Fibroblast of gingiva (primary cell): ENCODE measurements around the gene C17orf50.

Experiments used
- DNase-seq: peaks from one replicate; pipeline ENCODE4 v3.0.0-alpha.2; 2011; ENCODE audit warnings: low read depth

Gene C17orf50

DNA sequence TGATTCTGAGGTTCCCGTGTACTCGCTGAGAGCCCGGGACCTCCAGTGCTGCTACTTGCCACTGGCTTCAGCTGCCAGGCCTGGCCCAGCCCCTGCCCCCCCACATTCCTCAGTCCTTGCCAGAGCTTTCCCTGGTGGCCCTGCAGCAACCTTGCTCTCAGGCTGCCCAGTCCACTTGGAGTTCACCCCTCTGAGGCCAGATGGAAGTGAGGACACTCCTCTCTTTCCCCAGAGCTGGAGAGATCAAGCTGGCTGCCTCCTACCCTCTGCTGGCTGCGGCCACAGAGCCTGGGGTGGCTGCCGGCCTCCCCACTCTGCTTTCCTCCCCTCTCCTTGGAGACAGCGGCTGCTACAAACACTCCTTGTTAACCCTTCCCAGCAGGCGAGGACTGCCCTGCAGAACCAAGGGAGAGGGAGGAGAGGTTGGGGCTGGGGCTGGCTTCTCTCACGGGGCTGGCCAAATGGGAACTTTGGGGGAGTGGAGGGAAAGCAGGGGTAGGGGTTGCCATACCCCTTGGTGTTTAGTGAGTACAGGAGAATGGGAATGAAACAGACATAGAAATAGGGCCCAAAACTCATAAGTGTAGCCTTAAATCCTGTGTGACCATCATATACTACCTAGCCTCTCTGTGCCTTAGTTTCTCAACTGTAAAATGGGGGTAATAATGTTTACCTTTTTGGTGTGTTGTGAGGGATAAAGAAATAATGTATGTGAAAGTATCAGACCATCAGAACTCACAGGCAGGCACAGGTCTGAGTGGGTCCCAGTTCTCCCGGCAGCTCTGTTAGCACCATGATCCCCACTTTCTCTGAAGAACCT lies 7.5 kb upstream of the C17orf50 start, which contains the start of gene GAS2L2:
GAS2L2 (minus strand) TSS at position 295 of the 820 bp plus-strand sequence. CDS start 389 bp downstream, outside the sequence.
- peak; percentile 21 for DNase-seq

GRCh38 chr17:35757243-35757642 lies 3.4 kb upstream of the C17orf50 start:
- DNase-seq: no peak

DNA sequence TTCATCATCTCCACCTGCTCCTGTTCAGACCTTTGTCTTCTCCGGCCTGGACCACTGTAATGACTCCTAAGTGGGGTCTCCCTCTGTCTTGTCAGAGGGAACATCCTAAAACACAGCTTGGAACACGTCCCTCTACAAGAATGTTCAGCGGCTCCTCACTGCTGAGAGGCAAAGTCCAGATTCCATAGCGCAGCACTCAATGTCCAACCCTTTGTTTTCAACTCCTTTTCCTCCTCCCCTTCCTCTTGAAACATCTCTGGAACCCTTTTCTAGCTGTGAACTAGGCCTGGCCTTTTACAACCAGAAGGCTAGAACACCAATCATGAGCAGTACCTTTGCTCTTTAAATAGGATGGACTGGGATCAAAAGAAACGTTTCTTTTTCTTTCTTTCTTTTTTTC lies 914 bp downstream of the C17orf50 start:
- no peak for DNase-seq

DNA sequence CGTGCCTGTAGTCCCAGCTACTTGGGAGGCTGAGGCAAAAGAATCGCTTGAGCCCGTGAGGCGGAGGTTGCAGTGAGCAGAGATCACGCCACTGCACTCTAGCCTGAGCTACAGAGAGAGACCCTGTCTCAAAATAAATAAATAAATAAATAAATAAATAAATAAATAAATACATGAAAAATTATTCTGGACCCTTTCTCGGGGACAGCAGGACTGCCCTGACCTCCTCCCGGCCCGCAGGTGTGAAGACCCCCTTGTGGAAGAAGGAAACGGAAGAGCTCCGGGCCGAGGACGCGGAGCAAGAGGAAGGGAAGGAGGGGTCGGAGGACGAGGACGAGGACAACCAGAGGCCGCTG lies 3.1 kb downstream of the C17orf50 start:
- no peak for DNase-seq

DNA sequence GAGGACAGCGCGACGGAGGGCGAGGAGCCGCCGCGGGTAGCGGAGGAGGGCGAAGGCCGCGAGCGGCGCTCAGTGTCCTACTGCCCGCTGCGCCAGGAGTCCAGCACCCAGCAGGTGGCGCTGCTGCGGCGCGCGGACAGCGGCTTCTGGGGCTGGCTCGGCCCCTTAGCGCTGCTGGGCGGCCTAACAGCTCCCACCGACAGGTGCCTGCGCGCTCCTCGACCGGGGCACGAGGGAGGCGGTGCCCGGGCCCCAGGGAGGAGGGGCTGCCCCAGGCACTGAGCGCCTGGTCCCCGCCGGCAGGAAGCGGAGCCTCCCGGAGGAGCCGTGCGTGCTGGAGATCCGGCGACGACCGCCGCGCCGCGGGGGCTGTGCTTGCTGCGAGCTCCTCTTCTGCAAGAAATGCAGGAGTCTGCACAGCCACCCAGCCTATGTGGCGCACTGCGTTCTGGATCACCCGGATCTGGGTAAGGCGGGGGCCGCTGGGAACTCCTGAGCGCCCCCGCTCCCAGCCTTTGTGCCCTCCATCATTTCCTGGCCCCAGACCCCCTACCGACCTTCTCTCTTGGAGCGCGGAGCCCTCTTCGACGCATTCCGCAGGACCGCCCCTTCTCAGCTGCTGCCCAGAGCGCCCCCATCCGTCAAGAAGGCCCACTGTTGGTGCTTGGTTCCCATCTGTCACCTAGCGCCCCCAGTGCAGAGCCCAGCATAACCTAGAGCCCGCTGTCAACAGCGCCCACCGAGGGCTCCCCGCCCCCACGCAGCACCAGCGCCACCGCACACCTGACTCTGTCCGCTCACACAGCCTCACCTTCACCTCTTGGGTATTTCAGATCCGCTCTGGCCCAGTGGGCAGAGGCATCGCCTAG lies 3.7 kb downstream of the C17orf50 start:
- peak; percentile 62 for DNase-seq

- no peak for DNase-seq
Measured at GRCh38 chr17:35765086-35765710, 4.5 kb downstream of the C17orf50 start.

DNA sequence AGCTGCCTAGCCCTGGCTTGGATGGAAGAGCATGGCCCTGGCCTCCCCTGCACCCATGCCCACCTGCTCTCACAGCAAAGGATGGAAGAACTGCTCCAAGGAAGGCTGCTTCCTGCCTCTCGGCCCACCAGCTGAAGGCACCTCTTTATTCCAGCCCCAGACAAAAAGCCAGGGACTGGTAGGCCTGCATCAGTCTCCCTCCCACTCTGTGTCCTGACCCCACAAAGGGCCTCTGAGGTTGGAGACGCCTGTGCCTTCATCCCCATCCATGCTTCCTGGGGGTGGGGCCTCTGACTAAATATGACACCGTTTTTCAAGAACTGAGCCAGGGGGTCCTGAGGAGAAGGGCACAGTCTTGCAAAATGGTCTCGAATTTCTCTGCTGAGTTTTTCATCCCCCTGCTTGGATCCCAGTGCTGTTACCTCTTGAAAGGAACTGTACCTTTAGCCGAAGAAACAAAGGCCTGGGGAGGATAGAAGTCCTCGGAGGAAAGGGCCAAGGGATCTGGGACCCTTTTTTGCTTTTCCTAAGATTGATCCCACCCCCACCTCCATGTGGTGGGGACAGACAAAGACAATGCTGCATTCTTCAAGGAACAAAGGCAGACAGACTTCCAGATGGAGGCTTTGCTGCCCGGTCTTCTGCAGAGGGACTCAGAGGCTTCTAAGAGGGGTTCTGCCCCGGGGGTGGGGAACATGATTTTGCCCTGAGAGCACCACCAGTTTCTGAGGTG lies 5.2 kb downstream of the C17orf50 start:
- no peak for DNase-seq

DNA sequence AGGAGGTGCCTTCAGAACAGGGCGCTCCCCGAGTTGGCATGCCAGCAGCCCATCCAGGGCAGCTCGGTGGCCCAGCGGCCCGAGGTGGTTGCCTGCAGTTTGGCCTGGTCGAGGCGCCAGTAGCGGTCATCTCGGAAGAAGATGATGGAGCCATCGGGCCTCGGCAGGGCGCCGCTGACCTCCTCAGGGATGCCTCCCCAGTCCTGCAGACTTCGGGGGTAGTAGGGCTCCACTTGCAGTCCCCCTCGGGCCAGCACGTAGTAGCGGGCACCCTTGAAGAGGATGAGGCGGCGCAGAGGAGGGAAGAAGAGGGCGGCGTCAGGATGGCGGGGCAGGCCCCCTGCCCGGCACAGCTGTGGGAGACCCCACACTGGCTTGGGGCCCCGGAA lies 5.8 kb downstream of the C17orf50 start:
- no peak for DNase-seq

DNA sequence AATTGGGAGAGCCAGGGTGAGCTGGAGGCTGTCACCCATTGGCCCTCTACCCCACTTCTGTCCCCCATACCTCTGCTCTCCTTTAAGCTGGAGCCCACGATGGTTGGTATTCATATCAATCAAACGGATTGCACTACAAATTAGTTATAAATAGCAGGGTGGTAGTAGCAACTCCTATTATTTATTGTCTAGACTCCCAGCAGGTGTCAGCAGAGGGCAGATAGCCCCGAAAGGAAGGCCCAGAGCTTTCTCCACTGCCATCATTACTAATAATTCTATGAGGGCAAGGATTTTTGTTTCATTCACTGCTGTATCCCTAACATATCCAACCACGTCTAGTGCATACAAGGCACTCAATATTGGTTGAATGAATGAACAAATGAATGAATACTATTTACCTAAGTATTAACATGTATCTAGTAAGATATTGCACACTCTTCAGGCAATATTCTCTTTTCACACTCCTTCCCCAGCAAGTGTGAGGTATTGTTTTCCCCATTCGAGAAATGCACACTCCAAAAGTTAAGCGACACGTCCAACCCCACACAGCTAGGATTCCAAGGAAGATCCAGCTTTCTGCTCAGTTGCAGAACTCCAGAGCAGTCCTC lies 6.3 kb downstream of the C17orf50 start:
- peak; percentile 32 for DNase-seq

DNA sequence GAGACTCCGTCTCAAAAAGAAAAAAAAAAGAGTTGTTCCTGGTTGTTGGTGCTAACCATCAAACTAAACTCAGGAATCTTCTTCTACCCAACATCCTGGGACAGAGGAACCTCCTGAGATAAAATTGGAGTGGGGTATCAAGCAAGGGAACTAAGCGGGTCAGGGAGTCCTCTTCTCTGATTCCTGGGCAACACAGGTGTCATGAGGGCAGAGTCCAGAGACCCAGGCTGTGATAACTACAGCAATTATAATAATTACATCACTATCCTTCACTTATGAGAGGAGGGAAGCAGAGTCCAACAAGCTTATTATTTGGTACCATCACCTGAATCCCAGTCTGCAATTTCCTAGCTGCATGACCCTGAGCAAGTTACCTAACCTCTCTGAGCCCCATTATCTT lies 8.1 kb downstream of the C17orf50 start:
- no peak for DNase-seq

- no peak for DNase-seq
Measured at GRCh38 chr17:35769895-35770486, 9.3 kb downstream of the C17orf50 start.

DNA sequence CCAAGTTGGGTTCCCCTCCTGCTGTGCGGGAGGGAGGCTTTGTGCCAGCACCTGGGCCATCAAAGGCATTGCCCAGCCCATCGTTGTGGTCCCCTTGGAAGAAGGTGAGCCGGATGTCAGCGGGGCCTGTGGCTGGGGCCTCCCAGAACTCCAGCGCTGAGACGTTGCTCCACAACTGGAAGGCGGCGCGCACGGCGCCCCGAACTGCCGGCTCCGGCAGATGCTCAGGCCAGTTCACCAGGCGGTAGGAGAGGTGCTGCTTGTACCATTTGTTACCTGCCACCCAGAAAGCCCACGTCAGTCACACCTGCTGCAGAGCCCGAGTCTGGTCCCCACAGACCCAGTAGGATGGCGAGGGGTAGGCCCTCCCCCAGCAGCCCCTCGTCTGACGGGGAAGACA lies 12.4 kb downstream of the C17orf50 start:
- no peak for DNase-seq

DNA sequence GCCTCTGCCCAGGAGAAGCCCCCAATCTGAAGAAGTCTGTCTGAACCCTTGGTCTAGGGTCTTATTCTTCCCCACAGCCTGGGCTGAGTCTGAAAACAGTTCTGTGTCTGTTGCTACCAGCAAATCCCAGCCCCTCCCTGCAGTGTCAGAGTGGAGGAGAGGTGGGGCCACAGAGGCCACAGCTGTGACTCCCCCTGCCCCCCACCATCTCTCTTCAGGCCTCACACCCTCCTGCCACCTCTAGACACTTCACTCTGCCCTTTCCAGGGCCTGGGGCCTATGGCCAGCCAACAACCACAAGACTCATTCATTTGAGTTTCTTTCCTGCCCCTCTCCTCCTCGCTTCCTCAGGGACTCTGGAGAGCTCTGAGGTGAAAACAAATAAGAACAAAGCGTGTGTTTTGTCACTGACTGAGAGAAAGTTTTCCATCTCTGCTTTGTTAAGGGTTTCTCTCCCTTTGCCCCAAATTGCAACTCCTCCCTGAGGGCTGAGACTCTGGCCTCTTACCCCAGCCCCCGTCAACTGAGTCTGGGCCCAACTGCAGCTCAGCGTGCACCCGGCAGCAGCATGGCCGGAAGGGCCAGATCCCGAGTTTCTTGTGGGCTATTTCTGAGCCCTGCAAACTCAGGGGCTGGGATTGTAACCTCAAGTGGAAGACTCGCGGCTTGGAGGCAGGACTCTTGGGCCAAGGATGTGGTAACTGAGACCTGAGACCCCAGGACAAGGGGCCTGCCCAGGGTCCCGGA lies 13.2 kb downstream of the C17orf50 start:
- DNase-seq: no peak

DNA sequence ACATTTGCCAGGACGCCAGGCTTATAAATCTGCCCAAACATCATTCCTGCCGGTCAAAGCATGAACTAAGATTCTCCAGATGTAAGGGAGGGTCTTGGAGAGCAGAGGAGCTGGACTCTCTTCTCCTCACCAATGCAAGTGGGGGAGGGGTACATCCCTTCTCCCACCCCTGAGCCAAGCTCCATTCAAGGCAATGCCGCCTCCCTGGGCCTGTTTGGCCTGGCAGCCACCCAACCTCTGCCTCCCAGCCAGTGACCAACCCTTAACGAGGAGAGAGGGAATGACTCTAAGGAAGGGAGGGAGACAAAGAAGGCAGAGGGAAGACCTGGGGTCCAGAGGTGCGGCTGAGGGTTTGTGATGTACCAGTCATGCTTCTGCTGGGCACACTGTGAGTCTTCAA lies 13.8 kb downstream of the C17orf50 start:
- DNase-seq: no peak

- no peak for DNase-seq
Measured at GRCh38 chr17:35775039-35775438, 14.4 kb downstream of the C17orf50 start.

DNA sequence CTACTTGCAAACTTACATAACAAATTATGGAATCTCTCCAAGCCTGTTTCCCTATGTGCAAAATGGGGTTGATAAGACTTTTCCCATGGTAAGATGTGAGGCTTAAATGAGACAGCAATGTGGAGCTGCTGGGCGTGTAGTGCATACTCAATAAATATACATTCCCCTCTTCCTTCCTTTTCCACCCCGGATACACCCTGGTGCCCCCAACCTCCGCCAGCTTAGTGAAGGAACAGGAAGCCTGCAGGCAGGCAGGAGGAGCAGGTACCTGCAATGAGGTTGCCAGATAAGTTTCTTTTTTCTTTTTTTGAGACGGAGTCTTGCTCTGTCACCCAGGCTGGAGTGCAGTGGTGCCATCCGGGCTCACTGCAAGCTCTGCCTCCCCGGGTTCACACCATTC lies 14.9 kb downstream of the C17orf50 start:
- DNase-seq: no peak

GRCh38 chr17:35778641-35779196 lies 18.0 kb downstream of the C17orf50 start:
- DNase-seq: no peak

GRCh38 chr17:35780950-35781349 lies 20.3 kb downstream of the C17orf50 start:
- DNase-seq: no peak

GRCh38 chr17:35784895-35785294 lies 24.2 kb downstream of the C17orf50 start:
- no peak for DNase-seq

DNA sequence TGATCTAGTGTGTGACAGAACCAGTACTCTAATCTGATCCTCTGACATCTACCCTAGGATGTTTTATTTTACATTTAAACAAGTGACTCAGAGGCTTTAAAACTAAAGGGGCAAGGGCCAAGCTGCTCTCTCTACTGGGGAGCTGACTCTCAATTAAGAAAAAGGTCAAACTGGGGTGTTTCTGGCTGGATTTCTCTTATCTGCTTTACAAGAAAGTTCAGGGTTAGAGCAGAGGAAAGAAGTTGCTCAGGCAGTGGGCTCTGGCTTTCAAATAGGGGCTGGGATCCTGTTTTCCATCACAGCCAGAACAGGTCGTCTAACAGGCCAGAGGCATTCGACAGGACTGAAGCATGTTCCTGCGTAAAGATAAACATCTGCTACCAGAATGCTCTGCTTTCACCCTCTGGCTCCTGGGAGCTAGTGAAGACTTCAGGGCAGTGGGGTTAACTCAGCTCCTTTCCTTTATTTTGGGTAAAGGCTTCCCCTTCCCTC lies 26.3 kb downstream of the C17orf50 start:
- DNase-seq: no peak
